ENCODE data around the gene RASGRP2.
"Not testable (repeated sequence)": the region's sequence is repeated elsewhere in the genome, so short reads cannot be mapped to it uniquely, and the experiment has no call there.

RASGRP2 gene

GRCh38 chr11:64718084-64718779, 25.7 kb downstream of the RASGRP2 start:
- DNase-seq = no peak

GRCh38 chr11:64717268-64717578, 26.7 kb downstream of the RASGRP2 start:
- DNase-seq = no peak

GRCh38 chr11:64716473-64717267, 27.3 kb downstream of the RASGRP2 start:
- DNase-seq = no peak

GRCh38 chr11:64715756-64716472, 28.0 kb downstream of the RASGRP2 start:
- no peak for DNase-seq

GRCh38 chr11:64715110-64715509, 28.8 kb downstream of the RASGRP2 start:
- no peak for DNase-seq

- DNase-seq = no peak
Measured at GRCh38 chr11:64714666-64715065, 29.3 kb downstream of the RASGRP2 start.

GRCh38 chr11:64713781-64714363, 30.1 kb downstream of the RASGRP2 start:
- DNase-seq = no peak

GRCh38 chr11:64713016-64713707, 30.8 kb downstream of the RASGRP2 start:
- no peak for DNase-seq

- no peak for DNase-seq
Measured at GRCh38 chr11:64712430-64713015, 31.4 kb downstream of the RASGRP2 start.

GRCh38 chr11:64711956-64712362, 32.0 kb downstream of the RASGRP2 start:
- DNase-seq = no peak

GRCh38 chr11:64711138-64711955, 32.6 kb downstream of the RASGRP2 start:
- no peak for DNase-seq

- no peak for DNase-seq
Measured at GRCh38 chr11:64710418-64711137, 33.4 kb downstream of the RASGRP2 start.

GRCh38 chr11:64705501-64705900, 38.4 kb downstream of the RASGRP2 start:
- DNase-seq = no peak

- no peak for DNase-seq
Measured at GRCh38 chr11:64703048-64703447, 40.9 kb downstream of the RASGRP2 start.

GRCh38 chr11:64701956-64702355, 42.0 kb downstream of the RASGRP2 start:
- not testable (repeated sequence) for DNase-seq

GRCh38 chr11:64698427-64698826, 45.5 kb downstream of the RASGRP2 start:
- DNase-seq = no peak

- DNase-seq = no peak
Measured at GRCh38 chr11:64697663-64698375, 46.1 kb downstream of the RASGRP2 start.

- DNase-seq = no peak
Measured at GRCh38 chr11:64696045-64696444, 47.9 kb downstream of the RASGRP2 start.

- DNase-seq = no peak
Measured at GRCh38 chr11:64695548-64695947, 48.4 kb downstream of the RASGRP2 start.

GRCh38 chr11:64694821-64695365, 49.0 kb downstream of the RASGRP2 start:
- no peak for DNase-seq
